ENCODE data around the gene SAMMSON. TPM values are rescaled to one million over a fixed set of nuclear protein-coding genes. Genes with fewer than 3 reads are reported as not detected.

SAMMSON gene
- total RNA-seq, 4 donors from 2014 or later, result 0.89 TPM; not detected in 3

DNA sequence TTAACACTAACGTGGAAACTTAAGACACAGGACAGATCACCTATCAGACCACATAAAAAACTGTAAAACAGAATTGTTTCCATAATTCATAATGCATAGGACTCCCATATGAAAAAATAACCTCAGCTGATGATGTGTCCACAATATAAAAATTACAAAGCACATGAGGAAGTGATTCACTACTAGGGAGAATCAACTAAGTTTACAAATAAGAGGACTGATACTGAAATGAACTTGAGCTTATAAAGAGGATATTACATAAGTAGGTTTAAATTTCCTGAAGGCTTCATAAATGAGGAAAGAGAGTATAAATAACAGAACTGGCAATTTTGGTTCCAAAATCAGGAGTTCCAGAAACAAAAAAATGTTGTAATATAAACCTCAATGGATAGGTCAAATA is 111.9 kb downstream of the SAMMSON start:
- no peak for DNase-seq (ENCODE audit: low spot score in 2 of 2)
- Histone ChIP-seq H3K36me3 (no peaks in the 10 kb centered on the region), H3K4me1 (no peaks in the 10 kb centered on the region), H3K27ac (no peak overlapping the region), H3K4me3 (no peak overlapping the region), H3K27me3 (peaks cover 3% of the 10 kb centered on the region), H3K9me3 (no peaks in the 10 kb centered on the region)
- TF ChIP-seq, protein P1, sequence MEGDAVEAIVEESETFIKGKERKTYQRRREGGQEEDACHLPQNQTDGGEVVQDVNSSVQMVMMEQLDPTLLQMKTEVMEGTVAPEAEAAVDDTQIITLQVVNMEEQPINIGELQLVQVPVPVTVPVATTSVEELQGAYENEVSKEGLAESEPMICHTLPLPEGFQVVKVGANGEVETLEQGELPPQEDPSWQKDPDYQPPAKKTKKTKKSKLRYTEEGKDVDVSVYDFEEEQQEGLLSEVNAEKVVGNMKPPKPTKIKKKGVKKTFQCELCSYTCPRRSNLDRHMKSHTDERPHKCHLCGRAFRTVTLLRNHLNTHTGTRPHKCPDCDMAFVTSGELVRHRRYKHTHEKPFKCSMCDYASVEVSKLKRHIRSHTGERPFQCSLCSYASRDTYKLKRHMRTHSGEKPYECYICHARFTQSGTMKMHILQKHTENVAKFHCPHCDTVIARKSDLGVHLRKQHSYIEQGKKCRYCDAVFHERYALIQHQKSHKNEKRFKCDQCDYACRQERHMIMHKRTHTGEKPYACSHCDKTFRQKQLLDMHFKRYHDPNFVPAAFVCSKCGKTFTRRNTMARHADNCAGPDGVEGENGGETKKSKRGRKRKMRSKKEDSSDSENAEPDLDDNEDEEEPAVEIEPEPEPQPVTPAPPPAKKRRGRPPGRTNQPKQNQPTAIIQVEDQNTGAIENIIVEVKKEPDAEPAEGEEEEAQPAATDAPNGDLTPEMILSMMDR (IDR thresholded peaks at IDR 0.05), result no peak
- TF ChIP-seq POLR2AphosphoS5 (IDR thresholded peaks at IDR 0.05), result no peak
- TF ChIP-seq POLR2A (IDR thresholded peaks at IDR 0.05), result no peak
- no peak for TF ChIP-seq EP300 (IDR thresholded peaks at IDR 0.05)
- WGBS, result 85% methylated on average over 1 of the region's 1 CpG

GRCh38 chr3:70112751-70113150 is 113.2 kb downstream of the SAMMSON start:
- H3K27me3 ChIP-seq, result peaks cover 3% of the 10 kb centered on the region
- TF ChIP-seq EP300 (IDR thresholded peaks at IDR 0.05), result no peak
- TF ChIP-seq POLR2A (IDR thresholded peaks at IDR 0.05), result no peak
- TF ChIP-seq, protein P1 (IDR thresholded peaks at IDR 0.05), result no peak
- TF ChIP-seq POLR2AphosphoS5 (IDR thresholded peaks at IDR 0.05), result no peak
- 73% methylated on average over 3 of the region's 3 CpGs for WGBS
- DNase-seq (ENCODE audit: low spot score in 2 of 2), result no peak
- no peaks in the 10 kb centered on the region for H3K9me3 ChIP-seq
- no peak overlapping the region for H3K27ac ChIP-seq
- no peaks in the 10 kb centered on the region for H3K4me1 ChIP-seq
- H3K36me3 ChIP-seq, result no peaks in the 10 kb centered on the region
- H3K4me3 ChIP-seq, result no peak overlapping the region

GRCh38 chr3:70114431-70114830 is 114.9 kb downstream of the SAMMSON start:
- no peaks in the 10 kb centered on the region for H3K27me3 ChIP-seq
- H3K4me3 ChIP-seq, result no peak overlapping the region
- no peaks in the 10 kb centered on the region for H3K4me1 ChIP-seq
- no peak overlapping the region for H3K27ac ChIP-seq
- no peaks in the 10 kb centered on the region for H3K9me3 ChIP-seq
- WGBS, result 81% methylated on average over 1 of the region's 1 CpG
- DNase-seq (ENCODE audit: low spot score in 2 of 2), result no peak
- no peaks in the 10 kb centered on the region for H3K36me3 ChIP-seq
- TF ChIP-seq EP300 (IDR thresholded peaks at IDR 0.05) (no peak), POLR2AphosphoS5 (IDR thresholded peaks at IDR 0.05) (no peak), POLR2A (IDR thresholded peaks at IDR 0.05) (no peak)
- TF ChIP-seq, protein P1 (IDR thresholded peaks at IDR 0.05), result no peak

DNA sequence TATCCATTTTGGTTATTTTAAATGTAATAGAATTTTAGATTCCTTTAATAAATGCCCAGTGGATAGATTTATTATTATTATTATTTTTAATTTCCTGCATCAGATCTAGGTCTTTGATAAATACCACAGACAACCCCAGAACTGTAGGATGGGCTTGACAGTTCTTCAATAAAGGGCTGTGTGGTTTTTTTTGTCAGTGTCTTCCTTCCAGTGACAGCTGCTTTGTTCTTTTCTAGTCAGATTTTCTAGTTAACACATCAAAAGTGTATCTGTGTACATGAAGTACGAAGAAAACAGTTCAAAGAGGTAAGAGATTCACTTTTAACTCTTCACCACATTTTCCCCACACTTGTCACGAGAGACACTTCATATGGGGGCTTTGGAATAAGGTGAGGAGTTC is 120.3 kb downstream of the SAMMSON start:
- WGBS, result 86% methylated on average over 2 of the region's 2 CpGs
- no peaks in the 10 kb centered on the region for H3K36me3 ChIP-seq
- TF ChIP-seq, protein P1 (IDR thresholded peaks at IDR 0.05), result no peak
- TF ChIP-seq POLR2A (IDR thresholded peaks at IDR 0.05), result no peak
- TF ChIP-seq POLR2AphosphoS5 (IDR thresholded peaks at IDR 0.05), result no peak
- TF ChIP-seq EP300 (IDR thresholded peaks at IDR 0.05), result no peak

More for the DNA sequence above, 120.3 kb downstream of the SAMMSON start:
- Histone ChIP-seq H3K4me3 (no peak overlapping the region), H3K27ac (no peak overlapping the region), H3K9me3 (no peaks in the 10 kb centered on the region), H3K27me3 (no peaks in the 10 kb centered on the region), H3K4me1 (no peaks in the 10 kb centered on the region)
- DNase-seq (ENCODE audit: low spot score in 2 of 2), result no peak
